HEK293 (cell line): ENCODE data around the gene HPGD.

ENCODE experiments used
- CTCF ChIA-PET: fragments of 350-600 bp; formaldehyde crosslinking; extraction: SDS; loops from one replicate; lab custom pipeline; 2021; ENCODE audit warnings: antibody characterized with exemption; lab: Yijun Ruan, JAX
- POLR2A ChIA-PET: fragments of 300-600 bp; formaldehyde crosslinking; extraction: SDS; loops from one replicate; lab custom pipeline; 2020; ENCODE audit warnings: antibody characterized with exemption, inconsistent platforms; lab: Yijun Ruan, JAX
- H3K27ac ChIP-seq: fragments of 200-500 bp; sonication (Bioruptor generic); 2 replicates; pipeline ENCODE4 v1.5.1; 2014; ENCODE audit warnings: low read depth, low read length, control low read depth, inconsistent platforms; ENCODE audit errors: extremely low read depth
- H3K36me3 ChIP-seq, 2 experiments: fragments of 200-500 bp in 1 of 2; sonication (Bioruptor generic) in 1 of 2; 1 replicate in 1 of 2; 2 replicates in 1 of 2; pipeline ENCODE4 v1.5.1; 2014 to 2017; ENCODE audit warnings: inconsistent platforms in 2 of 2, low read length in 2 of 2; ENCODE audit not compliant: control insufficient read depth in 2 of 2, insufficient read depth in 1 of 2
- H3K4me1 ChIP-seq: fragments of 200-500 bp; sonication (Bioruptor generic); 2 replicates; pipeline ENCODE4 v1.5.1; 2014; ENCODE audit warnings: mild to moderate bottlenecking, low read length, inconsistent platforms; ENCODE audit not compliant: control insufficient read depth, insufficient read depth
- H3K4me3 ChIP-seq: 2 replicates; pipeline ENCODE4 v1.5.1; 2011; ENCODE audit warnings: low read depth, mild to moderate bottlenecking, control low read depth, low read length, moderate library complexity
- H3K9me3 ChIP-seq: fragments of 200-500 bp; sonication (Bioruptor generic); 2 replicates; pipeline ENCODE4 v1.5.1; 2014; ENCODE audit warnings: low read depth, low read length, inconsistent platforms; ENCODE audit not compliant: control insufficient read depth, insufficient read depth
- EGR2 ChIP-seq: fragments of 450-650 bp; formaldehyde crosslinking; IDR thresholded peaks from 2 replicates; pipeline ENCODE4 v1.5.1; 2016; ENCODE audit warnings: low read depth, missing biosample characterization, missing genetic modification characterization
- GLI2 ChIP-seq: fragments of 450-650 bp; formaldehyde crosslinking; IDR thresholded peaks from 2 replicates; pipeline ENCODE4; 2017; ENCODE audit warnings: missing biosample characterization, missing genetic modification characterization, low read depth, borderline replicate concordance
- HOXA7 ChIP-seq: sonication (generic); formaldehyde crosslinking; IDR thresholded peaks from 2 replicates; pipeline ENCODE4 v1.8.1; 2022; ENCODE audit warnings: missing genetic modification reagents, borderline replicate concordance
- IKZF3 ChIP-seq: fragments of 450-650 bp; IDR thresholded peaks from 2 replicates; pipeline ENCODE4 v1.5.0; 2018; ENCODE audit warnings: missing biosample characterization, mild to moderate bottlenecking, missing genetic modification characterization, moderate library complexity
- KLF8 ChIP-seq: fragments of 450-650 bp; formaldehyde crosslinking; IDR thresholded peaks from 2 replicates; pipeline ENCODE4 v1.5.1; 2016; ENCODE audit warnings: missing biosample characterization, missing genetic modification characterization
- OSR2 ChIP-seq: fragments of 450-650 bp; formaldehyde crosslinking; IDR thresholded peaks from 2 replicates; pipeline ENCODE4 v1.5.1; 2016; ENCODE audit warnings: missing biosample characterization, missing genetic modification characterization
- REPIN1 ChIP-seq: fragments of 450-650 bp; formaldehyde crosslinking; IDR thresholded peaks from 2 replicates; pipeline ENCODE4 v1.5.1; 2017; ENCODE audit warnings: missing biosample characterization, missing genetic modification characterization, low read depth
- ZBTB1 ChIP-seq: fragments of 450-650 bp; formaldehyde crosslinking; IDR thresholded peaks from 2 replicates; pipeline ENCODE4 v1.5.1; 2016; ENCODE audit warnings: missing biosample characterization, missing genetic modification characterization
- ZFP69B ChIP-seq: fragments of 450-650 bp; formaldehyde crosslinking; IDR thresholded peaks from 2 replicates; pipeline ENCODE4 v1.5.1; 2016; ENCODE audit warnings: missing biosample characterization, missing genetic modification characterization
- ZNF169 ChIP-seq: fragments of 450-650 bp; formaldehyde crosslinking; IDR thresholded peaks from 2 replicates; pipeline ENCODE4 v1.5.1; 2016; ENCODE audit warnings: missing biosample characterization, missing genetic modification characterization
- ZNF239 ChIP-seq: fragments of 450-650 bp; formaldehyde crosslinking; IDR thresholded peaks from 2 replicates; pipeline ENCODE4 v1.5.1; 2016; ENCODE audit warnings: missing biosample characterization, missing genetic modification characterization
- ZNF670 ChIP-seq: fragments of 450-650 bp; formaldehyde crosslinking; IDR thresholded peaks from 2 replicates; pipeline ENCODE4 v1.5.1; 2016; ENCODE audit warnings: missing biosample characterization, missing genetic modification characterization, low read depth
- ZSCAN30 ChIP-seq: fragments of 450-650 bp; IDR thresholded peaks from 2 replicates; pipeline ENCODE4 v1.5.1; 2018; ENCODE audit warnings: missing biosample characterization, mild to moderate bottlenecking, missing genetic modification characterization, moderate library complexity
- TF ChIP-seq, protein P1 (sequence below): fragments of 450-650 bp; formaldehyde crosslinking; IDR thresholded peaks from 2 replicates; pipeline ENCODE4 v1.5.1; 2016; ENCODE audit warnings: missing biosample characterization, missing genetic modification characterization
- TF ChIP-seq, protein P2 (sequence below): fragments of 450-650 bp; formaldehyde crosslinking; IDR thresholded peaks from 2 replicates; pipeline ENCODE4 v1.5.1; 2016; ENCODE audit warnings: missing biosample characterization, missing genetic modification characterization, low read depth
- TF ChIP-seq, protein P3 (sequence below): fragments of 450-650 bp; formaldehyde crosslinking; IDR thresholded peaks from 2 replicates; pipeline ENCODE4 v1.5.1; 2017; ENCODE audit warnings: missing biosample characterization, mild to moderate bottlenecking, missing genetic modification characterization, moderate library complexity
- TF ChIP-seq, protein P4 (sequence below): fragments of 450-650 bp; formaldehyde crosslinking; IDR thresholded peaks from 2 replicates; pipeline ENCODE4 v1.5.1; 2016; ENCODE audit warnings: missing biosample characterization, missing genetic modification characterization

Gene HPGD

GRCh38 chr4:174526731-174527130, 4.4 kb upstream of the HPGD start:
- CTCF ChIA-PET, result no interaction called here
- Histone ChIP-seq H3K4me3 (no peak overlapping the region), H3K36me3 (no peaks in the 10 kb centered on the region), H3K27ac (no peak overlapping the region), H3K4me1 (no peaks in the 10 kb centered on the region; the same call in 1 of the 2 replicates), H3K9me3 (no peaks in the 10 kb centered on the region)
- POLR2A ChIA-PET, result no interaction called here
- no peak for TF ChIP-seq IKZF3 (tag by site-specific recombination)
- no peak for TF ChIP-seq ZSCAN30
- TF ChIP-seq EGR2 (tag by site-specific recombination), result no peak
- TF ChIP-seq ZNF239 (tag by site-specific recombination), result no peak

- CTCF ChIA-PET, result no interaction called here
- Histone ChIP-seq H3K4me3 (no peak overlapping the region), H3K4me1 (no peaks in the 10 kb centered on the region; the same call in 1 of the 2 replicates), H3K9me3 (no peaks in the 10 kb centered on the region), H3K36me3 (no peaks in the 10 kb centered on the region), H3K27ac (no peak overlapping the region)
- no peak for TF ChIP-seq REPIN1
- TF ChIP-seq, protein P1, sequence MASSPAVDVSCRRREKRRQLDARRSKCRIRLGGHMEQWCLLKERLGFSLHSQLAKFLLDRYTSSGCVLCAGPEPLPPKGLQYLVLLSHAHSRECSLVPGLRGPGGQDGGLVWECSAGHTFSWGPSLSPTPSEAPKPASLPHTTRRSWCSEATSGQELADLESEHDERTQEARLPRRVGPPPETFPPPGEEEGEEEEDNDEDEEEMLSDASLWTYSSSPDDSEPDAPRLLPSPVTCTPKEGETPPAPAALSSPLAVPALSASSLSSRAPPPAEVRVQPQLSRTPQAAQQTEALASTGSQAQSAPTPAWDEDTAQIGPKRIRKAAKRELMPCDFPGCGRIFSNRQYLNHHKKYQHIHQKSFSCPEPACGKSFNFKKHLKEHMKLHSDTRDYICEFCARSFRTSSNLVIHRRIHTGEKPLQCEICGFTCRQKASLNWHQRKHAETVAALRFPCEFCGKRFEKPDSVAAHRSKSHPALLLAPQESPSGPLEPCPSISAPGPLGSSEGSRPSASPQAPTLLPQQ (tag by site-specific recombination), result no peak
- TF ChIP-seq, protein P2, sequence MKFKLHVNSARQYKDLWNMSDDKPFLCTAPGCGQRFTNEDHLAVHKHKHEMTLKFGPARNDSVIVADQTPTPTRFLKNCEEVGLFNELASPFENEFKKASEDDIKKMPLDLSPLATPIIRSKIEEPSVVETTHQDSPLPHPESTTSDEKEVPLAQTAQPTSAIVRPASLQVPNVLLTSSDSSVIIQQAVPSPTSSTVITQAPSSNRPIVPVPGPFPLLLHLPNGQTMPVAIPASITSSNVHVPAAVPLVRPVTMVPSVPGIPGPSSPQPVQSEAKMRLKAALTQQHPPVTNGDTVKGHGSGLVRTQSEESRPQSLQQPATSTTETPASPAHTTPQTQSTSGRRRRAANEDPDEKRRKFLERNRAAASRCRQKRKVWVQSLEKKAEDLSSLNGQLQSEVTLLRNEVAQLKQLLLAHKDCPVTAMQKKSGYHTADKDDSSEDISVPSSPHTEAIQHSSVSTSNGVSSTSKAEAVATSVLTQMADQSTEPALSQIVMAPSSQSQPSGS, result no peak
- TF ChIP-seq, protein P3, sequence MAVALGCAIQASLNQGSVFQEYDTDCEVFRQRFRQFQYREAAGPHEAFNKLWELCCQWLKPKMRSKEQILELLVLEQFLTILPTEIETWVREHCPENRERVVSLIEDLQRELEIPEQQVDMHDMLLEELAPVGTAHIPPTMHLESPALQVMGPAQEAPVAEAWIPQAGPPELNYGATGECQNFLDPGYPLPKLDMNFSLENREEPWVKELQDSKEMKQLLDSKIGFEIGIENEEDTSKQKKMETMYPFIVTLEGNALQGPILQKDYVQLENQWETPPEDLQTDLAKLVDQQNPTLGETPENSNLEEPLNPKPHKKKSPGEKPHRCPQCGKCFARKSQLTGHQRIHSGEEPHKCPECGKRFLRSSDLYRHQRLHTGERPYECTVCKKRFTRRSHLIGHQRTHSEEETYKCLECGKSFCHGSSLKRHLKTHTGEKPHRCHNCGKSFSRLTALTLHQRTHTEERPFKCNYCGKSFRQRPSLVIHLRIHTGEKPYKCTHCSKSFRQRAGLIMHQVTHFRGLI (tag by site-specific recombination), result no peak
- no peak for TF ChIP-seq HOXA7 (CRISPR knock-in tag)
- no peak for TF ChIP-seq ZBTB1 (tag by site-specific recombination)
- TF ChIP-seq OSR2 (tag by site-specific recombination), result no peak
- TF ChIP-seq ZFP69B (tag by site-specific recombination), result no peak
- no peak for TF ChIP-seq ZNF169 (tag by site-specific recombination)
- no peak for TF ChIP-seq ZNF670
- no peak for TF ChIP-seq GLI2 (tag by site-specific recombination)
- TF ChIP-seq KLF8, result no peak
- TF ChIP-seq, protein P4, sequence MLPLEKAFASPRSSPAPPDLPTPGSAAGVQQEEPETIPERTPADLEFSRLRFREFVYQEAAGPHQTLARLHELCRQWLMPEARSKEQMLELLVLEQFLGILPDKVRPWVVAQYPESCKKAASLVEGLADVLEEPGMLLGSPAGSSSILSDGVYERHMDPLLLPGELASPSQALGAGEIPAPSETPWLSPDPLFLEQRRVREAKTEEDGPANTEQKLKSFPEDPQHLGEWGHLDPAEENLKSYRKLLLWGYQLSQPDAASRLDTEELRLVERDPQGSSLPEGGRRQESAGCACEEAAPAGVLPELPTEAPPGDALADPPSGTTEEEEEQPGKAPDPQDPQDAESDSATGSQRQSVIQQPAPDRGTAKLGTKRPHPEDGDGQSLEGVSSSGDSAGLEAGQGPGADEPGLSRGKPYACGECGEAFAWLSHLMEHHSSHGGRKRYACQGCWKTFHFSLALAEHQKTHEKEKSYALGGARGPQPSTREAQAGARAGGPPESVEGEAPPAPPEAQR (tag by site-specific recombination), result no peak
- POLR2A ChIA-PET, result no interaction called here
Observed at GRCh38 chr4:174524242-174524641, 2.0 kb upstream of the HPGD start.
